Loucy (cell line): ENCODE data around the gene CDH15.

Experiments
- EZH2phosphoT487 ChIP-seq: fragments of 200-600 bp; IDR thresholded peaks from 2 replicates; pipeline ENCODE4 v1.6.1; 2018; ENCODE audit warnings: antibody characterized with exemption, mild to moderate bottlenecking, moderate library complexity, borderline replicate concordance
- TF ChIP-seq, protein P1 (sequence below): fragments of 200-600 bp; sonication (generic); conservative IDR thresholded peaks from 2 replicates; pipeline ENCODE4 v1.5.1; 2014; ENCODE audit warnings: mild to moderate bottlenecking, antibody characterized with exemption, low read length

DNA sequence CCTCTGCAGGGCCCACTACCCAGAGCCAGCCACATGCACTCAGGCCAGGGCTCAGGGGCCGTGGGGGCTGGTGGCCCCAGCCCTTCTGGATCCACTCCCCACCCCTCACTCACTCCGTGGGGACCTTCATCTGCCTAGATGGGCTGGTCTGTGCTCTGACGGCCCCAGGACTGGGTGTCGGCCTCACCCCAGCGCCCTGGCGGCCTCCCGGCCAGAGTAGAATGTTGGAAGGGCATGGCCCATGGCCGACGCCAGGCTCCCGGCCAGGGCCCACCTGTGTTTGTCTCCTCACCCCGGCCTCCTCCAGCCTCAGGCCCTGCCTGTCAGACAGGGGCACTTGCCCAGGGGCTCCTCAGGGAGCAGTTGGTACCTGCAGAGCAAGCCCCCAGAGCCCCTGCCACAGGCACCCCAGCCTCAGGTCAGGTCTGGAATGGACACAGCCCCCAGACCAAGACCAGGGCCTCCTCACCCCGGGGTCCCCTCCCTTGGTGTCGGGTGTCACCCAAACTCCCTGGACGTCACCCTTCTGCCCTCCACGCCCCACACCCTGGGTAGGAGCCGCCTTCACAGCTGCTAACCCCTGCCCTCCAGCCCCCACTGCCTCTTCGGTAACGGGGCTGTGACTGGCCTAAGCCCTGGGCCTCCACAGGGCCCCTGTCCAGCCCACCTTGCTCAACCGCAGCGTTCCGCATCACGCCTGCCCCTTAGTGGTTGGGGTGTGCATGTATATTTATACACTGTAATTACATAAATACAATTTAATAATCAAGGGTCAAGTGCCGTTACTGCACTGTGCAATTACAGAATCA, 3.0 kb upstream of the CDH15 start:
- TF ChIP-seq, protein P1, sequence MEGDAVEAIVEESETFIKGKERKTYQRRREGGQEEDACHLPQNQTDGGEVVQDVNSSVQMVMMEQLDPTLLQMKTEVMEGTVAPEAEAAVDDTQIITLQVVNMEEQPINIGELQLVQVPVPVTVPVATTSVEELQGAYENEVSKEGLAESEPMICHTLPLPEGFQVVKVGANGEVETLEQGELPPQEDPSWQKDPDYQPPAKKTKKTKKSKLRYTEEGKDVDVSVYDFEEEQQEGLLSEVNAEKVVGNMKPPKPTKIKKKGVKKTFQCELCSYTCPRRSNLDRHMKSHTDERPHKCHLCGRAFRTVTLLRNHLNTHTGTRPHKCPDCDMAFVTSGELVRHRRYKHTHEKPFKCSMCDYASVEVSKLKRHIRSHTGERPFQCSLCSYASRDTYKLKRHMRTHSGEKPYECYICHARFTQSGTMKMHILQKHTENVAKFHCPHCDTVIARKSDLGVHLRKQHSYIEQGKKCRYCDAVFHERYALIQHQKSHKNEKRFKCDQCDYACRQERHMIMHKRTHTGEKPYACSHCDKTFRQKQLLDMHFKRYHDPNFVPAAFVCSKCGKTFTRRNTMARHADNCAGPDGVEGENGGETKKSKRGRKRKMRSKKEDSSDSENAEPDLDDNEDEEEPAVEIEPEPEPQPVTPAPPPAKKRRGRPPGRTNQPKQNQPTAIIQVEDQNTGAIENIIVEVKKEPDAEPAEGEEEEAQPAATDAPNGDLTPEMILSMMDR, result no peak; the same call in 1 of the 2 replicates
- no peak for TF ChIP-seq EZH2phosphoT487
